Muscle of back (tissue), 13 donors: ENCODE data around the gene GBP3. TPM values are rescaled to one million over a fixed set of nuclear protein-coding genes. Genes with fewer than 3 reads are reported as not detected.
A peak's percentile ranks its signal among the peaks of the same experiment; 100 is the strongest.
"Not testable (repeated sequence)": the region's sequence is repeated elsewhere in the genome, so short reads cannot be mapped to it uniquely, and the experiment has no call there.

Experiments
- DNase-seq, 3 donors: peaks; one replicate each; pipeline versions ENCODE4 v3.0.0 to v3.0.0-alpha.2; 2013
- long read RNA-seq, 9 donors: transcript quantifications; one replicate each; lab custom pipeline, GENCODE V29; 2026
- polyA plus RNA-seq, 10 donors: library from polyadenylated mRNA; unstranded; fragments of 120-200 nt; gene quantifications; one replicate each; pipeline ENCODE4 v1.2.1, GENCODE V29; 2013; ENCODE audit not compliant: insufficient read length in 10 of 10

Gene GBP3, protein sequence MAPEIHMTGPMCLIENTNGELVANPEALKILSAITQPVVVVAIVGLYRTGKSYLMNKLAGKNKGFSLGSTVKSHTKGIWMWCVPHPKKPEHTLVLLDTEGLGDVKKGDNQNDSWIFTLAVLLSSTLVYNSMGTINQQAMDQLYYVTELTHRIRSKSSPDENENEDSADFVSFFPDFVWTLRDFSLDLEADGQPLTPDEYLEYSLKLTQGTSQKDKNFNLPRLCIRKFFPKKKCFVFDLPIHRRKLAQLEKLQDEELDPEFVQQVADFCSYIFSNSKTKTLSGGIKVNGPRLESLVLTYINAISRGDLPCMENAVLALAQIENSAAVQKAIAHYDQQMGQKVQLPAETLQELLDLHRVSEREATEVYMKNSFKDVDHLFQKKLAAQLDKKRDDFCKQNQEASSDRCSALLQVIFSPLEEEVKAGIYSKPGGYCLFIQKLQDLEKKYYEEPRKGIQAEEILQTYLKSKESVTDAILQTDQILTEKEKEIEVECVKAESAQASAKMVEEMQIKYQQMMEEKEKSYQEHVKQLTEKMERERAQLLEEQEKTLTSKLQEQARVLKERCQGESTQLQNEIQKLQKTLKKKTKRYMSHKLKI
- 1 to 10 TPM; 1.5 to 5.6 (median 2.6) TPM for polyA plus RNA-seq
- long read RNA-seq, donor 1 = 0 reads
- long read RNA-seq, donor 2 = 0 reads
- long read RNA-seq, donor 3 = 0 reads
- long read RNA-seq, donor 4 = 0 reads
- long read RNA-seq, donor 5, partial matches to known transcripts = 0 of 1 reads
- long read RNA-seq, donor 5, other reads (novel, unspliced or antisense) = 0 of 1 reads
- long read RNA-seq, donor 6 = 0 reads
- long read RNA-seq, donor 7 = 0 reads
- long read RNA-seq, donor 8 = 0 reads
- long read RNA-seq, donor 9 = 0 reads

DNA sequence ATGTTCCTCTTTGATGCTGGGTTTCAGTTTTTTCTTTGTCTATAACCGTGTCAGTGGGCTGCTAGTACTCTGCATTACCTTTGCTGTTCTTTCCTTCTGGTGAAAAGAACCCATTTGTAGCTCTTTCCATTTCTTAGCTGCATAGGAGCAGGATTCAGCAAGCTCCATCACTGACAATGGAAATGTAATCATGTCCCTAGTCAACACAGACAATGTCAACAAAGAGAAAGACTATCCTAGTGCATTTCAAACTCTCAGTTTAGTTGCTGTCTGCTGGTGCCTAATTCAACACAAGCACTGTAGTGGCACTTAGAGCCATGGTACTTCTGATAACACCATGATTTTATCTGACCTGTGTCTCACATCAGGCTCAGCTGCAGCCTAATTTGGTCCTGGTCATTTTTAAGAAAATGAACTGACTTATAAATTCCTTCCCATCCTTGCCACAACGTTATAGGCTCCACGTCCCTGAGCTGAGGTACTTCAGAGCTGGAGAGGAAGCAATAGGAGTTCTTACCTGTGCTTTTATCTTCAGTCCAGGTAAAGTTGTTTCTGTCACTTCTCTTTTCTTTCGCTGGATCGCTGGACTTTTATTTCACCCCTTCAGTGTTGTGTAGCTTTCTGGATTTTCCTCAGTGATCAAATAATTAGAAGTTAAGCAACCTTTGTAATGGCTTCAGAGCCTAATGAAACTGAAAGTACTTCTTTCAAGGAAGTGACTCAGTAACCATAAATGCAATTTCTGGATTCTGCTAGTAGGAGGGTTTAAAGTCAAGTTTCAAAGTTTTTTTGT, at the start of gene GBP3:
Gene GBP3 (minus strand): TSS at position 700 of the 793 bp plus-strand sequence. CDS start 2,145 bp downstream, outside the sequence.
- peak in 2 of 3 donors; percentile 17 to 51 for DNase-seq

DNA sequence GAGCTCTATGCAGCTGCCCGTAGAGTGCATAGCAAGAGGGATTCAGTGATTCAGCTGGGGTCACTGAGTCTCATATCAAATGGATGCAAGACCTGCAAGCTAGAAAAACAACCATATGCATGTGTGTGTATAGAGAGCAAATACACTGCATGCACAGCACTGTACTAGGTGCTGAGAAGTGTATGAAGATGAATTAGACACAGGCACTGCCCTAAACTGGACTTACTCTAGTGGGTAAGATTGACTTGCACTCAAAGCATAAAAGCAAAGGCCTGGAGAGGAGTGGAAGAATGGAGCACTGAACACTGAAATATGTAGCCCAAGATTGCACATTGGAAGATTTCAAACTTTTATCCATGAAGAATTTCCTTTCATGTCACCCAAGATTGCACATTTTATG, 47.8 kb upstream of the GBP3 start:
- no peak for DNase-seq

DNA sequence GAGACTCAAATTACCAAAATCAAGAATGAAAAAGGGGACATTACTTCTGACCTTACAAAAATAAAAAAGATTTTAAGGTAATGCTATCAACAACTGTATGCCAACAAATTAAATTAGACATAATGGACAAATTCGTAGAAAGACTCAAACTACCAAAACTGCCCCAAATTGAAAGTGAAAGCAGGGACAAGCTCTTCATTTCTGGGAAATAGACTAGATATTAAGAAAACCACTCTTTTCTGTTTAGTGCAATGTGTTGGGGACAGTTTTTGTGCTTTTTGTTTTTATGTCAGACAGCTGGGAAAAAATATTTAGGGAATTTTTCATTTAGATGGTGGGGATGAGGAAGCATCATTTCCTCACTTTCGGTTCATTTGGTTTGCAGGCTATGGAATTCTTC, 47.3 kb upstream of the GBP3 start:
- DNase-seq = peak in 2 of 3 donors; percentile 9 to 25

DNA sequence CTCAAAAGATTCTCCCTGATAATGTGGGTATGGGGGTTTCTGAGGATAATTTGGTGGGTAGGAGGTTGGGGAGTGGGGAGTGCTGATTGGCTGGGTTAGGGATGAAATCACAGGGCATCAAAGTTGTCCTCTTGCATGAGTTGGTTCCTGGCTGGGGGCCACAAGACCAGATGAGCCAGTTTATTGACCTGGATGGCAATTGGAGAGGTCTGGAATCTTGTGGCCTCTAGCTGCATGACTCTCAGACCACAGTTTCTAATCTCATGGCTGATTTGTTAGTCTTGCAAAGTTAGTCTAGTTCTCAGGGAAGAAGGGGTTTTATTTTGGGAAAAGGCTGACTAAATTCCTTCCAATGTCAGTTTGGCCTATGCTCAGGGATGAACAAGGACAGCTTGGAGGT, 45.6 kb upstream of the GBP3 start:
- DNase-seq = no peak

DNA sequence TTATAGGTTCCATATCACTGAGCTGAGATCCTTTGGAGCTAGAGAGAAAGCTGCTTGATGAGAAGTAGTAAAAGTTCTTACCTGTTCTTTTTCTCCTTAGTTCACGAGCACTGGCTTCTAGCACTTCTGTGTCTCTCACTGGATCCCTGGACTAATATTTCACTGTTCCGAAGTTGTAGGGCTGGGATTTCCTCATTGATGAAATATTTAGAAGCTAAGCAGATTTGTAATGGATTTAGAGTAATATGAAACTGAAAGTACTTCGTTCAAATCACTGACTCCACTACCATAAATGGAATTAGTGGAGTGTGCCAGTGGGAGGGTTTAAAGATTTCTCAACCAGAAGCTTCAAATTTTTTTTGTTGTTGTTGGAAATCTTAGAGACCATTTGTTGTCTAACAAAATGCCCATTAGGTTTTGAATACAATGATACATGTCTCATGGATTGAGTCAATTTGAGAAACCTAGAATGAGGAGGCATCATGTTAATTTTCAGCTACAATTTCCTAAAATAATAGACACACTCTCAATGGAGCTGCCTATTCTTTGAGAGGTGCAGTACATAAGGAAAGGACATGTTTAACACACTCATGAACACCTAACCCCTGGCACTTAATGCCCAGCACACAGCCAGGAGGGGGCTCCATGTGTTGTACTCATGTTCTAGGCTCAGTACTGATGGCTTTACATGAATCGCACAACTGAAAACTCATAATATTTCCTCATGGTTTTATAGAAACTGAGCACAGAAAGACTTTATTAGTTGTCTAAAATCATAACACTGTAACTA, 42.6 kb upstream of the GBP3 start, which contains the start of gene GBP1:
Gene GBP1 (minus strand): TSS at position 130 of the 790 bp plus-strand sequence. CDS start 1,974 bp downstream, outside the sequence.
- DNase-seq = peak; percentile 71 to 89 (median 79)

DNA sequence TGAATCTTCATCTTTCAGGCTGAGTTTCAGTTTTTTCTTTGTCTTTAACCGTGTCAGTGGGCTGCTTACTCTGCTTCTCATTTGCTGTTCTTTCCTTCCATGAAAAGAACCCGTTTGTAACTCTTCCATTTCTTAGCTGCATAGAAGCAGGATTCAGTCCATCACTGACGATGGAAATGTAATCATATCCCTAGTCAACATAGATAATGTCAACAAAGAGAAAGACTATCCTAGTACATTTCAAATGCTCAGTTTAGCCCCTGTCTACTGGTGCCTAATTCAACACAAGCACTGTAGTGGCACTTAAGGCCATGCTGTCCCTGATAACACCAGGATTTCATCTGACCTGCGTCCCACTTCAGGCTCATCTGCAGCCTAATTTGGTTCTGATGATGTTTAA, 42.0 kb upstream of the GBP3 start:
- peak in 2 of 3 donors; percentile 29 to 70 for DNase-seq

DNA sequence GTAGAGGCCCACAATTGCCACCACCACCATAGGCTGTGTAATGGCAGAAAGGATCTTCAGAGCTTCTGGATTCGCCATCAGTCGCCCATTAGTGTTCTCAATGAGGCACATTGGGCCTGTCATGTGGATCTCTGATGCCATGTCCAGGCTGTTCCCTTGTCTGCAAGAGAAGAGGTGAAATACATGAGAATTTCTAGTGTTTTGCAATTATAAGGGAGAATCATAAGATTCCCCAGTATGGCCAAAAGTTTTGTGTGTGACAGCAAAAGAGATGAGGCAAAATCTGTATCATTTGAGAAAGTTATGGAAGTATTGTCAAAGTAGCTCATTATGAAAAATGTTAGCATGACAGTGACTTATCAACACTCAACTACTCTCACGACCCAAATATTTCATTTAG, 40.4 kb upstream of the GBP3 start:
- no peak for DNase-seq

DNA sequence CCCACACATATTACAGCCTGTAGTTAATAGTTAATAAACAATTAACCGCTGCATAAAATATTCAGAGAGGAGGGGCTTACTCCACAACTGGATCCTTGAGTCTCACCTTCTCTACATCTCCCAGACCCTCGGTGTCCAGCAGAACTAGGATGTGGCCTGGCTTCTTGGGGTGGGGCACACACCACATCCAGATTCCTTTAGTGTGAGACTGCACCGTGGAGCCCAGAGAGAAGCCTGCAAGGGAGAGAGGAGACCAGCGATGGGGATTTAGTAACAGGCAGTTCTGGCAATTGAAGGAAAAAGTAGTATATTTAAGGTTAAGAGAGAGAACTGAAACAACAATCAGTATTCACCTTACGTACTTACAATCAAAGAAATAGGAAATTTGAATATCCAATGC, 37.4 kb upstream of the GBP3 start:
- no peak for DNase-seq

DNA sequence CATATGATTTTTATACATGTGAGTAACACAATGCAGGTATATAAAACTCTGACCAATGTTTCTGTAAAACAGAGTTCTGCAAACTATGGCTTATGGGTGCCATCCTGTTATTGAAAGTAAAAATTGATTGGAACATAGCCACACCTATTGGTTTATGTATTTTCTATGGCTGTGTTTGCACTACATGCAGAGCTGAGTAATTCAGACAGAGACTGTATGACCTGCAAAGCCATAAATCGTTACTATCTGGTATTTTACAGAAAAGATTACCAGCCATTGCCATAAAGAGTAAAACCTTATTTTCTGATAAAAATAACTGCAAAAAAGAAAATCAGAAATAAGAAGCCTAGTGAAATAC, 29.3 kb upstream of the GBP3 start:
- DNase-seq = no peak

DNA sequence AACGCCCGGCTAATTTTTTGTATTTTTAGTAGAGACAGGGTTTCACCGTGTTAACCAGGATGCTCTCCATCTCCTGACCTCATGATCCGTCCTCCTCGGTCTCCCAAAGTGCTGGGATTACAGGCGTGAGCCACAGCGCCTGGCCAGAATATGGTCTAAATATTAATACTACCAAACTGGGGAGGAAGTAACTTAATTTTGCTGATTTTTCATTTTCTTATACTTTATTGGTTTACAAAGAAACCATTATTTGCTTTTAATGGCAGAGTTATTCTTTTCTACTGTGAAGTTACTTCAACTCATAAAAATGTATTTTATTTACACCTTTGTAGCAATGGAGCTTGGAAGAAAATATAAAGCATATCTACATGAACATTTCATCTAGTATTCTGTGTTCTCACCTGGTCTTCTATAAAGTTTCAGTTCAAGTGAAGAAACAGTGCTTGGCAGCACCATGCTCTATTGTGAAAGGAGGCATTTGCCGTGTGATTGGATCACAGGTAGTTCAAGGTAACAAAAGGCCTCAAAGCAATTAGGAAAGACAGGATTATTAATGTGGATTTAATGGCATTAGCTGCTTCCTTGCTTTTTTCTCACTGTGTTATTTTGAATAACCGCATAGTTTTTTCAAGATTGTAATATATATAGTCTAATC, 28.8 kb upstream of the GBP3 start:
- no peak for DNase-seq

DNA sequence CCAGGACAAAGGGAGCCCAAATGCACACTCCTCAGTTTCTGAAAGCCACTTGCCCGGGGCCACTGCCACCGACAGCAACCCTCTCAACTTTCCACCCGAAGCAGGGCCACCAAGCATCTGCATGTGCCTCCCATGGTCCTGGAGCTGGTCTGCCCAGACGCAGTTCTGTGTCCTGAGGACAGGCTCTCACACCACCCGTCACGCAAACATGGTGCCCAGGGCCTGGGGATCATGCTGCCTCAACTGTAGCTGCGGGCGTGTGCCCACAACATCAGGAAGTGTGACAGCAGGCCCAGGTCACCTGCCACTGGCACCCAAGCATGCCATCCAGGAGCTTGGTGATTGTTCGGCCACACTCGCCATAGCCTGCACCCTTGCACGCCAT, 28.0 kb upstream of the GBP3 start:
- no peak for DNase-seq

DNA sequence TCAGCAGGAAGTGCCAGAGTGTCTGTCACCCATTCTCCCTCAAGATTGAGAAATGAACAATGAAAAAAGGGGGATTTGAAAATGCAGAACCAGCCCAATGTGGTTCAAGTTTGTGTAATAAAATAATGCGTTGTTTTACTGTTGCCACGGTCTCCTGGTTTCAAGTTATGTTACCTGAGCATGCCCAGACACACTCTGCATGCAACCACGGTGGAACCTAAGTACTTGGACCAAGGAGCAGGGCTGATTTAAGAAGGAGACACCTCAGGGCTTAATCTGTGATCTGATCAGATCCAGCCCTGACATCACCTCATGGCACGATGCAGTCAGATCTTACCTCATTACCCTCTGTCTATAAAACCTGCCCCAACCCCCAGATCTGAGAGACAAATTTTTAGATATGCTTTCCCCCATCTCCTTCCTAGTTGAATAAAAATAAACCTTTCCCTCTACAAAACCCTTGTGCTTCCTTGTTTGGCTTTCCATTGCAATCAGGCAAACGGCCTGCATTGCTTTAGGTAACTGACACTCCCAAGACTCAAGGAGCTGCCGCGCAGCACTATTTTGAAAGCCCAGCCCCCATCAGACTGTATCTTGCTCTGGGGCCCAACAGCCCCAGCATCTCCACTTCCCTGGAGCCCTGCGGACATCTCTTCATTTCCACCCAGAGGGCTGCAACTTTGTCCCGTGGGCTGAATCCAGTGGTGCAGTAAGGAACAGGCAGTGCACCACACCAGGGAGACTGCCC, 27.4 kb upstream of the GBP3 start:
- not testable (repeated sequence) for DNase-seq

DNA sequence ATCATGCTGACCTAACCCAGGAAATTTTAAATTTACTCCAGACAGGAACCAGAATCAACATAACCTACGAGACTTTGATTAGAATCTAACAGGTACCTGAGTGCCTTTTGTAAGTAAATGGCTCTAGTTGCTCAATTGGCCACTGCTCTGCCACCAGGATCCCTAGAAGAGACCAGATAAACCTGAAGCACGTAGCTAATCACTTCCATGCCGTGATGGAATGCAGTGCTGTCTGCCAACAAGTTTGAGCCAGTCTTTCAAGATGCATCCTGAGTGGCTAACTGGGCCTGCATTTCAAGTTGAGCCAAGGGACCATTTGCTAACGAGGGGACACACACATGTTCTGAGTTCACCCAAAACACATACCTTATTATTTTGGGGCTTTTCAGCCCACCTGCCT, 26.5 kb upstream of the GBP3 start:
- not testable (repeated sequence) for DNase-seq

DNA sequence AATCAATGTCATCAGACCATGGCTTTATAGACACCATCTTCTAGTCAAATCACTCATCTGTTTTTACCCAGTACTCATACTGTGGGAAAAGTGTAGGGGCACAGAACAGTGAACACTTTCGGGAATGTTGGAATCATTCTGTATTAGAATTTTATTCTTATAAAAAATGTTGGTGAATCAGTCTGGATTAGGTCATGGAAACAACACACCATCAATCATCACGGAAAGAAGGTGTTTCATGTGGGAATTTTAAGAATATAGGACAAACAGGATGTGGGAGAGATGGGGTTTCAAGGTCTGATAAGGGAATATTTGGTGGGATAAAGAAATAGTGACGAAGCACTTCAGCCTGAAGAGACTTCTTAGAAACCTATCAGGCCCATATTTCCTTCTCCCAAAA, 25.1 kb upstream of the GBP3 start:
- no peak for DNase-seq

DNA sequence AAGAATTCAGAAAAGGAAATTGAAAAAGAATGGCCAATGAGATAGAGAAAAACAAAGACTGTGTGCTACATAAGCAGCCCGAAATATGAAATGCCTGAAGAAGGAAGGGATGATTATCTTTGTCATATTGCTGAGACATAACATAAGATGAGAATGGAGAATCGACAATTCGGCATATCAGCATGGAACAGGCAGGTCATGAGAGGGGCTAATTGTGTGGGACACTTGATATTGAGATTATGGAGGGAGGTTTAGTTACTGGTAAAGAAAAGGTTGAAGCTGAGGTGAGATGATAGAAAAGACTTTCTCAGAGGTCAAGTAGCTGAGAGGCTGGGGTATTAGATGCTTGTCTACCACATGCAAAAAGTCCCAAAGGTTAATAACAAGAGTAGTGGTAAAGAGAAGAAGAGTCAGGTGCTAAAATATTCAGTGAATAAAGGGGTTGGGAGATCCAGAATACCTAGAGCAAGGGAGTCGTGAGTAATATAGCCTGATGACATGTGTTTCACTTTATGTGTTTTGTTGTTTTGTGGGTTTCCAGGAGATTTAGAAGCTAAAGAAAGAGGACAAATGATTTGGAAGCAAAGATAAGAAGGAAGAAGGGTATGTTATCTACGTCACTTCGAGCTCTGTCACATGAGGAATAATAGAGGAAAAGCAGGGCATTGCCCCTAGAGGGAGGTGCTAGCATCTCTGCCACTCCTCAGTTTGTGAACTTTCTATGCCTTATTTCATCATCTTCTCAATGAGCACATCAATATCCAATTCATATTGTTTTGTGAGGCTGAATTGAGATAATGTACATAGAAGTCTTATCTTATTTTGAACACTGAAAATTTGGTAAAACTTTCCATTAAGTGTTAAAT, 23.9 kb upstream of the GBP3 start:
- not testable (repeated sequence) for DNase-seq

DNA sequence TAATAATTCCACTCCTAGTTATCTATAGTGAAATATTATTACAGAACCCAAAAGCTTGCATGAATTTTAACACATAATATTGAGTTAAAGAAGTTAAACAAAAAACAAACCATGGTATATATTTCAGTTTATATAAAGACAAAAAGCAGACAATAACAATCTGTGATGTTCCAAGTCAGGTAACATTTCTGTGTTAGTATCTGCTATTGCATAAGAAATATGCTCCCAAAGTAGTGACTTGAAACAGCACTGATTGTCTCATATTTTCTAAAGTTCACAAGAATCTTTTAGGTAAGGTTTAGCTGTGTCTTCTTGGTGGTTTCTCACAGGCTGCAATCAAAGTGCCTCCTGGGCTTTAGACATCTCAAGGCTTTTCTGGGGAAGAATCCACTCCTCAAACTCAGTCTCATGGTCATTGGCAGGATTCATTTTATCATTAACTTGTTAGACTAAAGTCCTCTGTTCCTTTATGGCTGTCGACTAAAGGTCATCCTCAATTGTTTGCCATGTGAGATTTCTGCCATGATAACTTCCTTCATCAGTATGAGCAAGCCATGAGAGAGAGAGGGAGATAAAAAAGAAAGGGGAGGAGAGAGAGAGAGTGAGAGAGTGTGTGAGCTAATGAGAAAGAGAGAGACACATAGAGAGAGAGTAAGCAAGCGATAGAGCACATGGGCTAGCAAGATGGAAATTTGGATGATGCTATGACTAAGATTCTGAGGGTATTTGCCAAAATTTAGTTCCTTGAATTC, 22.5 kb upstream of the GBP3 start:
- no peak for DNase-seq

DNA sequence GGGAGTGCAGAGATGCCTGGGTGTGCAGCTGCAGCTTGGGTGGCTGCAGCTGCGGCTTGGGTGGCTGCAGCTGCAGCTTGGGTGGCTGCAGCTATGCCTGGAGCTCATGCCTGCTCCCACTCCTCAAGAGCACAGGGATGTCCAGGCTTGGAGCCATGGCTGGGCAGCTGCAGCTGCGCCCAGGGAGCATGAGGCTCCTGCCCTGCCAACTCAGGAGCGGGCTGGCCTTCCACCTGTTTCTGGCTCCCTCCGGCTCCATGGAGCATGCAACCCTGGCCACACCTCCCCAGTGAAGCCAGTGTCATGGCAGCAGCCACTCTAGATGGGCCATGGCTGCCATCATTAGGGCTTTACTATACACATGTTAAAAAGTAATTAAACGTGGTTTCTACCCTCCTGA, 21.3 kb upstream of the GBP3 start:
- DNase-seq = no peak

DNA sequence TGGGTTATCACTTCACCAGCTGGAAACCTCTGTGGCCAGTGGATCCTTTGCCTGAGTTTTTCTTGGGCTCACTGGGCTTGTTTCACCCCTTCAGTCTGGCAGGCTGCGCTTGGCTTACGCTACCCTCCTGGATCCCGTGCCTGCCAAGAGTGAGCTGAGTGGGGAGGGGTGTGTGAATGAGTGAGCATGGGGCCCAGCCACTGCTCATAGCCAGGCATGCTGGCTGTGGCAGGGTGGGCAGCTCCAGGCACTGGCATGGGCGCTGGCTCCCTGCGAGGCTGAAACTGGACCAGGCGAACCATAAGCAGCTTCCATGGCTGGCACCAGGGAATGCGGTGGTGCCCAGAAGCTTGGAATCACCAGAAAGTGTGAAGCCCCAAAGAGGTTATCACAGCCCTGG, 19.8 kb upstream of the GBP3 start:
- DNase-seq = no peak
